Upper lobe of left lung (tissue), 6 donors: ENCODE measurements around the gene SAMD15. TPM values are rescaled to one million over a fixed set of nuclear protein-coding genes. Genes with fewer than 3 reads are reported as not detected.

Experiments used
- ATAC-seq, 2 donors: fragments of 200-7000 bp; cut with Tn5 transposase; one replicate each; pipeline ENCODE4 v1.9.1; 2022; ENCODE audit warnings: mild to moderate bottlenecking in 2 of 2, moderate library complexity in 2 of 2; ENCODE audit not compliant: low FRiP score in 2 of 2
- DNase-seq, 2 donors: peaks; one replicate each; pipeline ENCODE4 v3.0.0-alpha.2; 2019 to 2020
- H3K27ac ChIP-seq, 4 donors: fragments of 200-600 bp; sonication (generic); one replicate each; pipeline ENCODE4 v1.5.1; 2016 to 2019
- H3K27me3 ChIP-seq, 4 donors: fragments of 200-600 bp; sonication (generic); one replicate each; pipeline ENCODE4 v1.5.1; 2017 to 2019
- H3K36me3 ChIP-seq, 4 donors: fragments of 200-600 bp; sonication (generic); one replicate each; pipeline ENCODE4 v1.5.1; 2016 to 2019
- H3K4me1 ChIP-seq, 4 donors: fragments of 200-600 bp; sonication (generic); one replicate each; pipeline ENCODE4 v1.5.1; 2018 to 2019
- H3K4me3 ChIP-seq, 4 donors: fragments of 200-600 bp; sonication (generic); one replicate each; pipeline ENCODE4 v1.5.1; 2017 to 2019; ENCODE audit warnings: mild to moderate bottlenecking in 2 of 4, moderate library complexity in 1 of 4
- H3K9me3 ChIP-seq, 4 donors: fragments of 200-600 bp; sonication (generic); one replicate each; pipeline ENCODE4 v1.5.1; 2018 to 2019
- EP300 ChIP-seq, 4 donors: sonication (generic); formaldehyde crosslinking; IDR thresholded peaks; one replicate each; pipeline ENCODE4 v1.5.1; 2017; ENCODE audit warnings: antibody characterized with exemption in 4 of 4, control low read depth in 2 of 4
- POLR2A ChIP-seq, 4 donors: fragments of 450-650 bp; IDR thresholded peaks; one replicate each; pipeline ENCODE4 v1.5.1; 2016 to 2017; ENCODE audit warnings: antibody characterized with exemption in 4 of 4, mild to moderate bottlenecking in 2 of 4
- POLR2AphosphoS5 ChIP-seq, 2 donors: sonication (generic); formaldehyde crosslinking; IDR thresholded peaks; one replicate each; pipeline ENCODE4 v1.5.1; 2017; ENCODE audit warnings: antibody characterized with exemption in 2 of 2
- WGBS, 2 donors: methylation state at CpG; one replicate each; pipeline ENCODE4 v1.1.5; 2017 to 2018; 5-methylcytosine and 5-hydroxymethylcytosine counted together
- total RNA-seq, 6 donors: library from RNA; depleted of rRNA in 4 of 6; stranded (reverse); fragments of >200 nt in 4 of 6; gene quantifications; one replicate each; pipeline versions ENCODE4 v1.1.0 to v1.2.1, GENCODE V29; 2016 to 2021
- TF ChIP-seq, protein P1 (sequence below), 6 experiments: fragments of 450-650 bp in 4 of 6; fragments of 200-600 bp in 2 of 6; sonication (generic) in 2 of 6; IDR thresholded peaks; one replicate each; pipeline ENCODE4 v1.5.1; 2016 to 2019; ENCODE audit warnings: antibody characterized with exemption in 6 of 6
- donor health status: DM: no; HTN: no; CAD: no; lungs with moderate emphysema.
- donor health status: DM: no; HTN: yes; CAD: no; lungs with severe emphysema.

SAMD15 gene
- total RNA-seq, 6 donors from 2014 or later: 0.67 to 8.8 (median 1.5) TPM

DNA sequence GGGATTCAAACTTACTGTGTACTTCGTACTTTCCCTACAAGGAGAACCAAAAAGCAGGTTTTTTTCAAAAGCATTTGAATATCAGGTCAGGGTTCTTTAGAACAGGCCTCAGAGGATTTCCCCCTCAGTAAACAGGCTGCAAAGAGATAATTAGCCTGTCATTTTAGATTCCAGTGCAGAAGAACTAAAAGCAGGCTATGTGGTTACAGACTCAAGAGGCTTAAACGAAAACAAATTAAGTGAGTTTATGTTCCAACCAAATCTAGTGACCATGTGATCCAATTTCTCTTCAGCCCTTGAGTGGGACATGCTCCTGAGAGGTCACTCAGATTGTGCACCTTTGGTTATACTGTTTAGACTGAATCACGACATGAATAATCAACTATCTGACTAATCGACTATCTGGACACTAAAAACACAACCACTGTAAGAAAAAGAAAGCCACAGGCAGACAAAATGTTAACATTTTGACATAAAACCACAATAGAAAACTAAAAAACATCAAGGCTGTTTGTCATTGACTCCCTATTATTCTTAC, 4.8 kb upstream of the SAMD15 start:
- no peak for DNase-seq
- H3K27ac ChIP-seq: no peak overlapping the region
- no peak for ATAC-seq
- peaks cover 11 to 17% (median 14%) of the 10 kb centered on the region in 4 donors for H3K4me1 ChIP-seq
- TF ChIP-seq, protein P1, sequence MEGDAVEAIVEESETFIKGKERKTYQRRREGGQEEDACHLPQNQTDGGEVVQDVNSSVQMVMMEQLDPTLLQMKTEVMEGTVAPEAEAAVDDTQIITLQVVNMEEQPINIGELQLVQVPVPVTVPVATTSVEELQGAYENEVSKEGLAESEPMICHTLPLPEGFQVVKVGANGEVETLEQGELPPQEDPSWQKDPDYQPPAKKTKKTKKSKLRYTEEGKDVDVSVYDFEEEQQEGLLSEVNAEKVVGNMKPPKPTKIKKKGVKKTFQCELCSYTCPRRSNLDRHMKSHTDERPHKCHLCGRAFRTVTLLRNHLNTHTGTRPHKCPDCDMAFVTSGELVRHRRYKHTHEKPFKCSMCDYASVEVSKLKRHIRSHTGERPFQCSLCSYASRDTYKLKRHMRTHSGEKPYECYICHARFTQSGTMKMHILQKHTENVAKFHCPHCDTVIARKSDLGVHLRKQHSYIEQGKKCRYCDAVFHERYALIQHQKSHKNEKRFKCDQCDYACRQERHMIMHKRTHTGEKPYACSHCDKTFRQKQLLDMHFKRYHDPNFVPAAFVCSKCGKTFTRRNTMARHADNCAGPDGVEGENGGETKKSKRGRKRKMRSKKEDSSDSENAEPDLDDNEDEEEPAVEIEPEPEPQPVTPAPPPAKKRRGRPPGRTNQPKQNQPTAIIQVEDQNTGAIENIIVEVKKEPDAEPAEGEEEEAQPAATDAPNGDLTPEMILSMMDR (IDR thresholded peaks at IDR 0.05): no peak
- TF ChIP-seq EP300 (IDR thresholded peaks at IDR 0.05): no peak
- no peak for TF ChIP-seq POLR2AphosphoS5 (IDR thresholded peaks at IDR 0.05)
- no peak for TF ChIP-seq POLR2A (IDR thresholded peaks at IDR 0.05)
- WGBS, 2 donors: 41 to 49% methylated on average over 4 of the region's 4 CpGs
- H3K27me3 ChIP-seq: no peaks in the 10 kb centered on the region
- no peak overlapping the region for H3K4me3 ChIP-seq
- no peaks in the 10 kb centered on the region for H3K9me3 ChIP-seq
- no peaks in the 10 kb centered on the region for H3K36me3 ChIP-seq

- H3K27ac ChIP-seq: no peak overlapping the region
- H3K36me3 ChIP-seq: no peaks in the 10 kb centered on the region
- H3K27me3 ChIP-seq: no peaks in the 10 kb centered on the region
- no peak for TF ChIP-seq POLR2AphosphoS5 (IDR thresholded peaks at IDR 0.05)
- no peak for TF ChIP-seq EP300 (IDR thresholded peaks at IDR 0.05)
- TF ChIP-seq, protein P1 (IDR thresholded peaks at IDR 0.05): no peak
- TF ChIP-seq POLR2A (IDR thresholded peaks at IDR 0.05): no peak
- peak overlapping the region in 1 of 4 donors; percentile 74 for H3K4me3 ChIP-seq
- no peak for DNase-seq
- H3K4me1 ChIP-seq: peaks cover 16 to 22% (median 18%) of the 10 kb centered on the region in 4 donors
- H3K9me3 ChIP-seq: no peaks in the 10 kb centered on the region
- 65 to 66% methylated on average over 9 of the region's 9 CpGs for WGBS, 2 donors
- ATAC-seq: no peak
These were observed 1.8 kb upstream of the SAMD15 start for GRCh38 chr14:77375164-77375950.

DNA sequence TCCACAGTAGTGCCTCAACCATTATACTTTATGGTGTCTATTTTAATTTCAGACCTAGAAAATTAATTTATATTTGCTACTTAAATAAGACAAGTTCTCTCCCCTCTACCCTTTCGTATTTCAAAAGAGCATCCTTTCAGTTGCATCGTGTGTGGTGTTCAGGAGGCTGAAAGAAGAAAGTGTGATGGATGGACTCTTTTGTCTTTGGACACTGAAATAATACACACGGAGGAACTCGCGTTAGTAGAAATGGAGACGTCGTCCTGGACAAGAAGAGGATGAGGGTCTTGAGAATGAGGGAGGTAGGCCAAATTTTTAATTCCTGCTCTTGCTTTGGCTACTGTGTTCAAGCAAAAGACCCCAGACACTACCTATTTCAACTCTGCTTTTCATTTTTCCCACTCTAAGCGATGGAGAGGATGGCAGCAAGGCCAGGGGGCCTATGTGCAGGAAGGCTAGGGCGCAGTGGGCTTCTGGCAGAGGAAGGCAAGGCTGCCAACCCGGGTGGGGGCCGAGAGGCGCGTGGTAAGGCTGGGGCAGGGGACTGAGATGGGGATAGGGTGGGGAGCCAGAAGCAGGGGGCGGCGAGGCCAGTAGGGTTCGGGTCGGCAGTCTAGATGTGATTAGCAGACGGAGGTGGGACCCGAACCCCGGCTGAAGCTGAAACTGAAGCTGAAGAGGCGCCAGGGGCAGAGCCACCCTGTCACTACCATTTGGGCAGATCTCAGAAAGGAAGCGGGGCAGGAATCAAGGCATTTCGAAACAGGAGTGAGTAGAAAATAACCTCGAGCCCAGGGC, 1.0 kb upstream of the SAMD15 start:
- DNase-seq: peak in 1 of 2 donors; percentile 32
- H3K27ac ChIP-seq: peak overlapping the region; percentile 76 to 92 (median 82)
- no peaks in the 10 kb centered on the region for H3K36me3 ChIP-seq
- WGBS, 2 donors: 10 to 14% methylated on average over 24 of the region's 24 CpGs
- H3K9me3 ChIP-seq: no peaks in the 10 kb centered on the region
- ATAC-seq: peak; percentile 5 to 36
- no peaks in the 10 kb centered on the region for H3K27me3 ChIP-seq
- peaks cover 16 to 22% (median 18%) of the 10 kb centered on the region in 4 donors for H3K4me1 ChIP-seq
- TF ChIP-seq, protein P1 (IDR thresholded peaks at IDR 0.05): no peak
- TF ChIP-seq POLR2A (IDR thresholded peaks at IDR 0.05): no peak
- TF ChIP-seq EP300 (IDR thresholded peaks at IDR 0.05): no peak
- no peak for TF ChIP-seq POLR2AphosphoS5 (IDR thresholded peaks at IDR 0.05)
- H3K4me3 ChIP-seq: peak overlapping the region; percentile 70 to 96 (median 82)

DNA sequence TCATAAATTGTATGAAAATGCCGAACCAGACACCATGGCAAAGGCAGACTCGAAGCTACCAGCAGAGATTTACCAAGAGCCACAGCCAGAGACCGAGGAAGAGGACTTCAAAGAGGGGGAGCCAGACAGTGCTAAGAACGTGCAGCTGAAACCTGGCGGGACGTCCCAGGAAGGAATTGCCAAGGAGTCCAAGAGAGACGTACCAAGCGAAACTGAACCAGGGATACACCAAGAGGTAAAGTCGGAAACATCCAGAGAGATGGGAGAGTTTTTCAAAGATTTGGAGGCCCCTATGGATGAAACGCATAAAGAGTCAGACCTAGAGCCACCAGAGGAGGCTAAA, 294 bp downstream of the SAMD15 start:
- DNase-seq (no peak), ATAC-seq (peak; percentile 1 to 20)
- Histone ChIP-seq H3K27ac (peak overlapping the region in 3 of 4 donors; percentile 76 to 85 (median 80)), H3K4me1 (peaks cover 13 to 20% (median 17%) of the 10 kb centered on the region in 4 donors), H3K36me3 (no peaks in the 10 kb centered on the region), H3K27me3 (no peaks in the 10 kb centered on the region), H3K4me3 (peak overlapping the region; percentile 70 to 96 (median 82)), H3K9me3 (no peaks in the 10 kb centered on the region)
- TF ChIP-seq, protein P1 (IDR thresholded peaks at IDR 0.05): no peak
- TF ChIP-seq EP300 (IDR thresholded peaks at IDR 0.05) (no peak), POLR2AphosphoS5 (IDR thresholded peaks at IDR 0.05) (no peak), POLR2A (IDR thresholded peaks at IDR 0.05) (no peak)
- WGBS, 2 donors: 15 to 19% methylated on average over 9 to 10 of the region's 10 CpGs
